ENCODE measurements around the gene NEK4.

- TF ChIP-seq CTCF (conservative IDR thresholded peaks at IDR 0.05; ENCODE audit: low read depth, low read length), result no peak
- TF ChIP-seq EZH2 (IDR thresholded peaks at IDR 0.05; ENCODE audit: borderline replicate concordance, low read depth, low read length, poor library complexity, severe bottlenecking), result no peak
Measured at GRCh38 chr3:52697632-52697965, 73.1 kb downstream of the NEK4 start.
